ENCODE results near the gene SCMH1.

Gene SCMH1

DNA sequence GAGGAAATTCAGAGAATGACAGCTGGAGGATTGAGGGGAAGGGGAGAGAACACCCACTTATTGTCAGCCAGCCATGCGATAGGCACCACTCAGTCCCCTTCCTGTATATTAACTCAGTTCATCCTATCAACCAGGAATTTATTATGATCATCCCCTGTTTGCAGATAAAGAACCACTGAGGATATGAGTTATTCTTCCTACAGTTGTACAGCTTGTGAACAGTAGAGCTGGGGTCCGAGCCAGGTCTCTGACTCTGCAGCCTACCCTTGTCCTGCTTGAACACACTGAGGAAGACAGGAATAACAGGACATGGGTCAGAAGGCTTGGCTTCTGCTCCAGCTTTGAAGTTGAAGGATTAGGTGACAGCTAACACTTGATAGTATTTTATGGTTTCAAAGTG, 42.0 kb upstream of the SCMH1 start:
- peaks cover 41% of the 10 kb centered on the region for H3K27me3 ChIP-seq (replicated peaks)
- no peak overlapping the region for H3K27ac ChIP-seq
- no peak for TF ChIP-seq CTCF (IDR thresholded peaks at IDR 0.05; ENCODE audit: low read depth, low read length, missing control alignments)
- in situ Hi-C loops (cut with HindIII; ENCODE audit: low pct_ligation_motif_present, low sequenced_read_pairs): loop anchor here (25.0 kb wide), 1 partner anchor 128 kb away; no protein-coding TSS in a partner anchor
- no peak for DNase-seq
- no peaks in the 10 kb centered on the region for H3K36me3 ChIP-seq (replicated peaks)
- H3K4me3 ChIP-seq (ENCODE audit: low read depth, low read length): no peak overlapping the region

DNA sequence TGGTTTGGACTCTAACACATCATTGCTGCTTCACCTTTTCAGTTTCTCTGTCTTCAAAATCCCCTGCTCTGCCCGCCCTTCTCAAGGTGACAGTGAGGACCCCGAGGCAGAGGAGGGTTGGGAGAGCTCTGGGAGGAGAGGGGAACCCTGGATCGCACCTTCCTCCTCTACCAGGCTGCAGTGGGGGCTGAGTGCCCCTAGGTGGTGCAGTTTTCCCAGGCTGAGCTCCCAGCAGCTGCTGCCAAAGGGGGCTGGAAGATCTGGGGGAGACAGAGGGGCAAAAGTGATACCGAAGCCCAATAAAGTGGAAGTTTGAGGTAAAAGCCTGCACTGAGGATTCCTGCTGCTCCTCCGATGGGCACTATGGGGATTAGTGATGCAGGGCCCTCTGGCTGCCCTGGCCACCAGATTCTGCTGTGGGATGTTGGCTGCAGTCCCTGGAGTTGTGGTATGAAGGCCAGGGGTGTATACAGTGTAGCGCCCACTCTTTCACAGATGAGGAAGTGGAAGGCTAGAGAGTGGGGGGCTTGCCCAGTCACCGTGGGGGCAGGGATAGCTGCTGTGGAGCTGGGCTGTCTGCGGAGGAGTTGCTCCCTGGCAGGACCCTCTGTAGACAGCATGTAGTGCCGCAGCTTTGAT, 40.7 kb upstream of the SCMH1 start:
- TF ChIP-seq CTCF (IDR thresholded peaks at IDR 0.05; ENCODE audit: low read depth, low read length, missing control alignments): peak; percentile 98
- Histone ChIP-seq H3K27me3 (replicated peaks) (peaks cover 38% of the 10 kb centered on the region), H3K4me3 (ENCODE audit: low read depth, low read length) (no peak overlapping the region), H3K36me3 (replicated peaks) (no peaks in the 10 kb centered on the region), H3K27ac (no peak overlapping the region)
- in situ Hi-C loops (cut with HindIII; ENCODE audit: low pct_ligation_motif_present, low sequenced_read_pairs): loop anchor here (25.0 kb wide), 1 partner anchor 130 kb away; no protein-coding TSS in a partner anchor
- peak; percentile 20 for DNase-seq

- H3K27me3 ChIP-seq (replicated peaks): peaks cover 35% of the 10 kb centered on the region
- H3K4me3 ChIP-seq (ENCODE audit: low read depth, low read length): no peak overlapping the region
- H3K27ac ChIP-seq: no peak overlapping the region
- no peak for DNase-seq
- in situ Hi-C loops (cut with HindIII; ENCODE audit: low pct_ligation_motif_present, low sequenced_read_pairs): loop anchor here (25.0 kb wide), 1 partner anchor 131 kb away; no protein-coding TSS in a partner anchor
- TF ChIP-seq CTCF (IDR thresholded peaks at IDR 0.05; ENCODE audit: low read depth, low read length, missing control alignments): no peak
- H3K36me3 ChIP-seq (replicated peaks): no peaks in the 10 kb centered on the region
Observed at GRCh38 chr1:41281334-41281733, 39.2 kb upstream of the SCMH1 start.

GRCh38 chr1:41280202-41281032, 38.3 kb upstream of the SCMH1 start:
- in situ Hi-C loops (cut with HindIII; ENCODE audit: low pct_ligation_motif_present, low sequenced_read_pairs): loop anchor here (25.0 kb wide), 1 partner anchor 132 kb away; no protein-coding TSS in a partner anchor
- Histone ChIP-seq H3K4me3 (ENCODE audit: low read depth, low read length) (no peak overlapping the region), H3K27ac (no peak overlapping the region), H3K27me3 (replicated peaks) (peaks cover 26% of the 10 kb centered on the region), H3K36me3 (replicated peaks) (no peaks in the 10 kb centered on the region)
- TF ChIP-seq CTCF (IDR thresholded peaks at IDR 0.05; ENCODE audit: low read depth, low read length, missing control alignments): no peak
- DNase-seq: no peak

DNA sequence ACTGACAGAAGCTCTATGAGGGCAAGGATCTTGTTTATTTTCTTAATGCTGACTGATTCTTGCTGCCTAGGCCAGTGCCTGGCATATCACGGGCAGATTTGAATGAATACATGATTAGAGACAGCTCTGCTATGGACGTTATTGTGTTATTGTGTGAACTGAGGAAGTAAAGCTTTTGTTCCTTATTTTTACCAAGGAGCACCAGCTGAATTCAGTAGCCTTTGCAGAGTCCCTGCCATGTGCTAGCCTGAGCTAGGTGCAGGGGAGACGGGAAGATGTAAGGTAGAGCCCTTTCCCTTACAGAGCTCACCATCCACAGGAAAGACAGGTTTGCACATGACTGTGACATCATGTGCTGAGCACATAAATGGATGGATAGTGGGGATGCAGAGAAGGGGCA, 36.0 kb upstream of the SCMH1 start:
- no peak for TF ChIP-seq CTCF (IDR thresholded peaks at IDR 0.05; ENCODE audit: low read depth, low read length, missing control alignments)
- no peak overlapping the region for H3K4me3 ChIP-seq (ENCODE audit: low read depth, low read length)
- in situ Hi-C loops (cut with HindIII; ENCODE audit: low pct_ligation_motif_present, low sequenced_read_pairs): loop anchor here (25.0 kb wide), 1 partner anchor 134 kb away; no protein-coding TSS in a partner anchor
- no peak overlapping the region for H3K27ac ChIP-seq
- peaks cover 9% of the 10 kb centered on the region for H3K27me3 ChIP-seq (replicated peaks)
- no peak for DNase-seq
- H3K36me3 ChIP-seq (replicated peaks): no peaks in the 10 kb centered on the region
